Measurements from ENCODE around the gene DENND11.

- TF ChIP-seq POLR2A (IDR thresholded peaks at IDR 0.05; ENCODE audit: low read depth, low read length) = no peak
- no peak for TF ChIP-seq JUN (IDR thresholded peaks at IDR 0.05; ENCODE audit: borderline replicate concordance, insufficient read depth, insufficient read length, low read depth)
- TF ChIP-seq, protein P1, sequence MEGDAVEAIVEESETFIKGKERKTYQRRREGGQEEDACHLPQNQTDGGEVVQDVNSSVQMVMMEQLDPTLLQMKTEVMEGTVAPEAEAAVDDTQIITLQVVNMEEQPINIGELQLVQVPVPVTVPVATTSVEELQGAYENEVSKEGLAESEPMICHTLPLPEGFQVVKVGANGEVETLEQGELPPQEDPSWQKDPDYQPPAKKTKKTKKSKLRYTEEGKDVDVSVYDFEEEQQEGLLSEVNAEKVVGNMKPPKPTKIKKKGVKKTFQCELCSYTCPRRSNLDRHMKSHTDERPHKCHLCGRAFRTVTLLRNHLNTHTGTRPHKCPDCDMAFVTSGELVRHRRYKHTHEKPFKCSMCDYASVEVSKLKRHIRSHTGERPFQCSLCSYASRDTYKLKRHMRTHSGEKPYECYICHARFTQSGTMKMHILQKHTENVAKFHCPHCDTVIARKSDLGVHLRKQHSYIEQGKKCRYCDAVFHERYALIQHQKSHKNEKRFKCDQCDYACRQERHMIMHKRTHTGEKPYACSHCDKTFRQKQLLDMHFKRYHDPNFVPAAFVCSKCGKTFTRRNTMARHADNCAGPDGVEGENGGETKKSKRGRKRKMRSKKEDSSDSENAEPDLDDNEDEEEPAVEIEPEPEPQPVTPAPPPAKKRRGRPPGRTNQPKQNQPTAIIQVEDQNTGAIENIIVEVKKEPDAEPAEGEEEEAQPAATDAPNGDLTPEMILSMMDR (IDR thresholded peaks at IDR 0.05; ENCODE audit: extremely low read depth in 1 of 2, insufficient read depth in 1 of 2, low read depth in 1 of 2, low read length in 2 of 2) = no peak
Observed at GRCh38 chr7:141675436-141676215, 26.3 kb downstream of the DENND11 start.
